Occipital lobe (tissue), 2 donors: ENCODE measurements around the gene PRTFDC1. TPM values are rescaled to one million over a fixed set of nuclear protein-coding genes. Genes with fewer than 3 reads are reported as not detected.

Experiments used
- DNase-seq: peaks from one replicate; lab custom pipeline; 2025; lab: John Stamatoyannopoulos, UW
- total RNA-seq: library from RNA; depleted of rRNA; stranded (reverse); fragments of >200 nt; gene quantifications from one replicate; pipeline ENCODE4 v1.2.3, GENCODE V29; 2014

PRTFDC1 gene
- total RNA-seq, 1 donor from 2014 or later, result 35.7 TPM

DNA sequence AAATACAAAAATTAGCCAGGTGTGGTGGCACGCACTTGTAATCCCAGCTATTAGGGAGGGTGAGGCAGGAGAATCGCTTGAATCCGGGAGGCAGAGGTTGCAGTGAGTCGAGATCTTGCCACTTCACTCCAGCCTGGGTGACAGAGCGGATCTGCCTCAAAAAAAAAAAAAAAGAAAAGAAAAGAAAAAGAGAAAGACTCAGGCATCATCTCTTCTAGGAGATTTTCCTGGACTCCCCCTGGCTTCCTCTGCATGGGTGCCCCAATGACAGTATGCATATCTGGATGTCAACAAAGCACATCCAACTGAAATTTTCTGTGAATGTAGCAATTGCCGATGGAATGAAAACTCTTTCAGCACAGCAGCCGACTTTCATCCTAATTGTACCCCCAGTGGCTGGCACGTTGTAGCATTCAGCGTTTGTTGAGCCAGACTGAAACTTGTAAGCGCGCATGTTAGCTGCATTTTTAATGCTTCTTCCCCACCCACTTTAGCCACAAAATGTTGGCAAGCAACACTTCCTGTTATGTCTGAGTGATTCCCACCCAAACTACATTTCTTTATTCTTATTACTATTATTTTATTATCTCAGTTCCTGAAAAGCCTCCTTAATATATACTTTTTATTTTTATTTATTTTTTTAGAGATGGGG lies 70.2 kb downstream of the PRTFDC1 start:
- DNase-seq, result no peak

GRCh38 chr10:24879861-24880260 lies 72.5 kb downstream of the PRTFDC1 start:
- DNase-seq, result no peak

DNA sequence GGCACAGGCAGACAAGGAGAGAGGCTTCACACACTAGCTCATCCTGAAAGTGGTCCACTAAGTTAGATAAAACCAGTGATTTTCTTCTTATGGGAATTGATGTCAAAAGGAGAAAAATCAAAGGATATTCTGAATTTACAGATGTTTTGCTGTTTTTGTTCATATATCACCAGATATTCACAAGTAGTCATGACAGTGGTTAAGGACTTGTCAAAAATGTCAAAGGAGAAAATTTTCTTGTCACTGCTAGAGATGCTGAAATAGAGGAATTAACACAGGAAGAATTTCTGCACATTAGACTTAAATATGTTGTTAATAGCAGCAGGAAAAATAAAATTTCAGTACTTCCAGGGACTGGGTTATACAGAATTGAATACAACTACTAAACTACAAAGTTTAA lies 78.3 kb downstream of the PRTFDC1 start:
- no peak for DNase-seq

DNA sequence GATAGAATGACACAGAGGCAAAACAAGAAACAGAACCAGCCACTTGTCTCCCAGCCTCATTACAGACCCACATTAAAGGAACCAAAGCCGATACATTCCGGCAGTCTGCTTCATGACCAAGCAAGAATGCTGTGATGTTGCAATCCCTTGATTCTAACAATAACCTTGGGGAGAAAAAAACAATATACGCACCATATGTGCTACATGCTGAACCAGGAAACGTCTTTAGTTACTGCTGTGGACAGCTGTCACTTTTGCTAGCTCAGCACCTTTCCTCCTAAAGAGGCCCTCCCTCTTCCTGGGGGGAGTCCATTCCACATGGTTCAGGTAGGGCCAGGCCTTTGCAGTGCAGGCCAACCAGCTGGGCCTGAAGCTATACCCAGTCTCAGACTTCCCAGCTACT lies 79.1 kb downstream of the PRTFDC1 start:
- no peak for DNase-seq

GRCh38 chr10:24872790-24873182 lies 79.6 kb downstream of the PRTFDC1 start:
- DNase-seq, result no peak

DNA sequence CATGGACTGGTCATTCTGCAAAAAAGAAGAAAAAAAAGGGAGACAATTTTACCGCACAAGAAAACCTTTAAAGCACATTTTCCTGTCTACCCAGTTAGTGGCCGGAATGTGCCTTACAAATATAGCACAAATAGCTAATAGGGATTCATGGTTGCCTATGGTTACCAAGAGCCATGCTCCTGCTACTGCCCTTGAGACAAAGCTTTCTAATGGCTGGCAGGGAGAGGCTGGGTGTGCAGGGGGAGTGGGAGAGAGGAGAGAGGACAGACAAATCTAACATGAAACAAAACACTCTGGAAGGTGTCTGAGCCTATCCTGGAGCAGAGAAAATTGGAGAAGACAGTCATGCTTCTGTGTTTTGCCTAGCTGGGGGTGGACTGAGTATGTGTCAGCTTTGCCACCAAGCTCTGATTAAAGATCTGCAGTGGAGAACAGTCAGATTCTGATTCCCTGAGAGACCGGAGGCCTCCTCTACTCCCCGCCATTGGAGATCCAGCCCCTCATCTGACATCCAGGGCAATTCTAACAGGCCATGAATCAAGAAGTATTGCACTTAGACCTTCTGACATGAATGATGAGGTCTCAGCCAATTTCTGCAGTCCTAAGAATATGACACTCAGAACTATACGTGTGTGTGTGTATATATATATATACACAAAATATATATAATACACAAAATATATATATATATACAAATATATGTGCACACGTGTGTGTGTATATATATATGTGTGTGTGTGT lies 80.2 kb downstream of the PRTFDC1 start:
- peak; percentile 50 for DNase-seq

DNA sequence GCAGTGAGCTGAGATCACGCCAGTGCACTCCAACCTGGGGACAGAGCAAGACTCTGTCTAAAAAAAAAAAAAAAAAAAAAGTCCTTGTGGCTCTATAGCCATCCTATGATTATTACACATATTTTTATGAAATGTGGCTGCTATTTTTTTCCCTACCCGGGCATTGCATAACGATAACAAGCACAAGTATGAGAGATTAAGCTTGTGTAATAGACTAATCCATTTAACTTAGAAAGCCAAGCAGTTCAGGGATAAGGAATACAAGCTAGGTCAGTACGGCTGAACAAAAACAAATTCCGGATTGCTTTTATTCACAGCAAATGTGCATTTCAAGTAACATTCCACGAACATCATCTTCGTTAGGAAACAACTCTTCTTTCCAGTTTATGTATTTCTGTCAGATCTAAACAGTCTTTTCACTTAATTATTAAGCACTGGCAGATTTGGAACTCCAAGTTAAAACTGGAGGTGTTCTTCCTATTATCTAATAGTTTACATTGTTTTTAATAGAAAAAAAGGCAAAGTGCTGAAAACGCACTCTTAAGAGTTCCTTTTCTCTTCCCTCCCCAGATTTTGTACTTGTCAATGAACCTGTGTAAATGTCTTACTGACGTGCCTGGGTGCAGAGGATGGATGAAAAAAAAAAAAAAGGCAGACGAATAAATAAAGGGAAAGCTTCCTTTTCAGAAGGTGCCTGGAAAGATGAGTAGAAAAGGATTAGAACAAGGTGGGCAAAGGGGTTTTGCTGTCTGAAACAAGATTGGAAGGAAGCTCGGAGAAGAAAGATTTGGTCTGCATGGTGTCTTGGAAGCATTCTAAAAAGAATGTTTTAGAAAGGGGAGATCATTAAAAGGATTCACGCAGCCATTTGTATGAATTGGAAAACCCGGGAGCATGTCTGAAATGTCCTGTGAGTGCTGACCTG lies 81.1 kb downstream of the PRTFDC1 start:
- no peak for DNase-seq

GRCh38 chr10:24869354-24870015 lies 82.9 kb downstream of the PRTFDC1 start:
- no peak for DNase-seq

DNA sequence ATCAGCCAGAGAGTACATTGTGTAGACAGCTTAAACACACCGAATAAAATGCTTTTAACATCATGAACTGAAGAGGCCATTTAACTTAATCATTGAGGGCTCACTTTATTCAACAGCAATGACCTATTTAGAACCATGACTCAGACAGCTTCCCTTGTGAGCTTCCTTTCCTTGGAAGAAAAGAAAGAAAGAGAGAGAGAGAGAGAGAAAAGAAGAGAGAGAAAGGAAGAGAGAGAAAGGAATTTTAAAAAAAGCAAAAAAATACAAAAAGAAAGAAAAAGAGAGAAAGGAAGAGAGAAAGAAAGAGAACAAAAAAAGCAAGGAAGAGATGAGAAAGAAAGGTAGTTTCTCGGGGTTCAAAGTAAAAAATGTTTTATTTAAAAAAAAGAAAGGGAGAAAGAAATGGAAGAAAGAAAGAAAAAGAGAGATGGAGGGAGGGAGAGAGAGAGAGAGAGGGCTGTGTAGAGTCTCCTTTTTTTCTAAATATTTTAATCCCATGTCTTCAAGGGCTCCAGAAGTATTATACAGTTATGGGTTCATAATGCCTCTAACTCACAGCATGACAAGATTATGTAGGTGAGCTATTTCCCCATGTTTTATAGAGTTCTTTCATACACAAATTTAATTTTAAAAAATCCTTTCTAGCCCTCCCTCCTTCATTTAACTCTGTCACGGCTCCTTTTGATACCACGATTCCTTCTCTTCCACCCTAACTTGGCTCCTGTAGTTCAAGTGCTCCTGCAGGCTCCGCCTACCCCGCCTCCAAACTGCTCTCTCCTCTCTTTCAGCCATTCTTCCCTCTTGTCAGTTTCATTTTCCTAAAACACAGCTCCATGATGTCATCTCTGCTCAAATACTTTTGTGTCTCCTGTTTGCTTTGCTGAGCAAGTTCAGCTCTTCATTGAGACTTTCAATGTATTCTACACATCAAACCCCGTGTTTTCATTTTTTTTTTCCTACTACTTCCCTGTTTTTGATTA lies 85.5 kb downstream of the PRTFDC1 start:
- DNase-seq, result peak; percentile 21

- DNase-seq, result no peak
Measured at GRCh38 chr10:24865783-24866182, 86.6 kb downstream of the PRTFDC1 start.

GRCh38 chr10:24862589-24862988 lies 89.8 kb downstream of the PRTFDC1 start:
- no peak for DNase-seq

- no peak for DNase-seq
Measured at GRCh38 chr10:24858288-24859270, 93.8 kb downstream of the PRTFDC1 start.

DNA sequence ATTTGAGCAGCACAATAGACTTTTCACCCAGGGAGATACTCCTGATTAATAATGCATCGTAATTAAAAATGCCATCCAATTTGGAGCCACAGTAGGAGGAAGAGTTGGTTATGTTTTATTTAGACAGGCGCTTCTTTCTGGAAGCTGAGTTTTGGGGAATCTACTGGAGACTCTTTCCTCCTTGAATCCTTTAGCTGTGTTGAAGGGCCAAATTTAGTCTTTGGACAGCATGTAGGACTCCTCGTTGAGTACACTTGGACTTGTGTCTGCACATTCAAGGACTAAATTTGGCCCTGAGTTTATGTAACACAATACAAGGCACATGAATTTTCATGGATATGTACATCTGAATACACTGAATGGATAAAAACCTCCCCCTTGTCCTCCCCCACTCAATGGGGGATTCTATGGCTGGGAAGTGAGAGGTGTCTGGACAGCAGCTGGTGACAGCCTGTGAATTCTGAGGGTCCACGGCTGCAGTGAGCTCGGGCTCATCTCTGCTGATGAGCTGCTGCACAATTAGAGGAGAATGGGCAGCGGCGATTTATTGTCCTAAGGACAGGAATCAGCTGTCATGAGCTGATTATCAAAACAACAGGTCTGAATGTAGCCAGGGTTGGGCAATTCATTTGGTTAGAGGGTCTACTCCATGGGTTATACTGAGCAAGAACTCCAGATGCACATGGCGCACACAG lies 95.2 kb downstream of the PRTFDC1 start:
- no peak for DNase-seq

DNA sequence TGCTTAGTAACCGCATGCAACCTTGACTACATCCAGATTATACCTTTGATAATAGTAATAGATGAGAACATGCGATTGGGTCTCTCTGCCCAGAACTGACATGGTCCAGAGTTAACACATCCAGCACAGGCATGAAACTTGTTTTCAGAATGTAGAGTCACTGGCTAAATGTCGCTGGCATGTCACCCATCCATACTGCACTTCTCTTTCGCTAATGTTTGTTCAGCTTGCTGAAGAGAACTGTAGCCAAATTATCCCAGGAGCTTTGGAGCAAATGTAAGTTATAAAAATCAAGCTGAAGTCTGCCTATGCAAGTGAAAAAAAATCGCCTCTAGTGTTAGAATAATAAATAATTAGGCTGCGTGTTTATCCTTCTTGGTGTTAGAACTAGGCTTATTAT lies 98.2 kb downstream of the PRTFDC1 start:
- no peak for DNase-seq

DNA sequence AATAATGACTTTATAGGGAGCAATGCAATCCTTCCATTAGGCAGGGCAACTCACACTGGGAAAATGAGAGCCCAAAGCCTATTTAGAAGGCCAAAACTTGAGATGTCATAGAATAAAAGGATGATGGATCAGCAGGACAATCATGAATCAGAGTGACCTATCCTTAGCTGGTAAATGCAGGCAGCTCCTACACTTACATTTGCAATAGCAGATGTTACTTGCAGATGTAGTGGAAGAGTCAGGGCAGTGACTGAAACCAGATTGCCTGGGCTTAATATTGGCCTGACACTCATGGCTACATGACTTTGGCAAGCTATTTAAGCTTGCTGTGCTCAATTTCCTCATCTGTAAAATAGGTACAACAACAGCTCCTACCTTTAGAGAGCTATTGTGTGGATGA lies 98.7 kb downstream of the PRTFDC1 start:
- no peak for DNase-seq

DNA sequence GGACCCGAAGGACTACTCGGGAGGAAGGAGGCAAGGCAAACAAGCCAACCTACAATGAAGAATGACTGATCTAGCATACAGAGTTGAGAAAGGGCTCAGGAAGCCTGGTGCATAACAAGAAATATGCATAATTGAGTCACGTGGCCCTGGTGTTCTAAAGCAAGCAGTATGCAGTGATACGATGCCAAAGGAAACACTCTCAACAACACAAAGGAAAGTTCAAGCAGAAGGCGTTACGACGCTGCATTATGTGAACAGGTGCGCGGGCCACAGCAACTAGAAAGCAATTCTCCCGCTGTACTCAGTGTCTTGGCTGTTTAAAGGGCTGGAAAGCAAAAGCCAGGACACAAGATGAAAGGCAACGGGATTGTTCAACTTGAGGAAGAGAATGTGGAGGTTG lies 100.8 kb downstream of the PRTFDC1 start:
- no peak for DNase-seq

GRCh38 chr10:24850727-24851296 lies 101.6 kb downstream of the PRTFDC1 start:
- no peak for DNase-seq
